Measurements from ENCODE around the gene FCHO1.

- TF ChIP-seq, protein P1, sequence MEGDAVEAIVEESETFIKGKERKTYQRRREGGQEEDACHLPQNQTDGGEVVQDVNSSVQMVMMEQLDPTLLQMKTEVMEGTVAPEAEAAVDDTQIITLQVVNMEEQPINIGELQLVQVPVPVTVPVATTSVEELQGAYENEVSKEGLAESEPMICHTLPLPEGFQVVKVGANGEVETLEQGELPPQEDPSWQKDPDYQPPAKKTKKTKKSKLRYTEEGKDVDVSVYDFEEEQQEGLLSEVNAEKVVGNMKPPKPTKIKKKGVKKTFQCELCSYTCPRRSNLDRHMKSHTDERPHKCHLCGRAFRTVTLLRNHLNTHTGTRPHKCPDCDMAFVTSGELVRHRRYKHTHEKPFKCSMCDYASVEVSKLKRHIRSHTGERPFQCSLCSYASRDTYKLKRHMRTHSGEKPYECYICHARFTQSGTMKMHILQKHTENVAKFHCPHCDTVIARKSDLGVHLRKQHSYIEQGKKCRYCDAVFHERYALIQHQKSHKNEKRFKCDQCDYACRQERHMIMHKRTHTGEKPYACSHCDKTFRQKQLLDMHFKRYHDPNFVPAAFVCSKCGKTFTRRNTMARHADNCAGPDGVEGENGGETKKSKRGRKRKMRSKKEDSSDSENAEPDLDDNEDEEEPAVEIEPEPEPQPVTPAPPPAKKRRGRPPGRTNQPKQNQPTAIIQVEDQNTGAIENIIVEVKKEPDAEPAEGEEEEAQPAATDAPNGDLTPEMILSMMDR (IDR thresholded peaks at IDR 0.05): no peak
- no peak for TF ChIP-seq EZH2 (IDR thresholded peaks at IDR 0.05; ENCODE audit: borderline replicate concordance, insufficient read depth, low read depth, low read length, poor library complexity, severe bottlenecking)
Measured at GRCh38 chr19:17724655-17725054, 26.6 kb upstream of the FCHO1 start.

All from B cell (primary cell).